ENCODE data around the gene OSGIN1.

OSGIN1 gene

GRCh38 chr16:84007520-84007919 is 54.5 kb downstream of the OSGIN1 start:
- DNase-seq, result no peak

- DNase-seq, result no peak
These were observed 54.9 kb downstream of the OSGIN1 start for GRCh38 chr16:84007965-84008364.

GRCh38 chr16:84009282-84009681 is 56.2 kb downstream of the OSGIN1 start:
- no peak for DNase-seq

GRCh38 chr16:84013787-84014569 is 60.9 kb downstream of the OSGIN1 start:
- DNase-seq, result peak; percentile 79

- no peak for DNase-seq
These were observed 61.7 kb downstream of the OSGIN1 start for GRCh38 chr16:84014570-84015327.

GRCh38 chr16:84015399-84015798 is 62.4 kb downstream of the OSGIN1 start:
- no peak for DNase-seq
